GM18502 (cell line): ENCODE measurements around the gene NUCB1.
A peak's percentile ranks its signal among the peaks of the same experiment; 100 is the strongest.
"Not testable (repeated sequence)": the region's sequence is repeated elsewhere in the genome, so short reads cannot be mapped to it uniquely, and the experiment has no call there.

ENCODE experiments used
- ATAC-seq: cut with Tn5 transposase; IDR thresholded peaks from one replicate; pipeline ENCODE4 v1.9.1; 2021; ENCODE audit warnings: mild to moderate bottlenecking; ENCODE audit not compliant: unreplicated experiment, poor library complexity

NUCB1 gene

GRCh38 chr19:48899781-48900476, at the start of gene NUCB1:
Gene NUCB1 (plus strand): TSS chr19:48900312. CDS start chr19:48900797, 485 bp downstream.
- peak; percentile 90 for ATAC-seq

GRCh38 chr19:48852292-48852691, 47.8 kb upstream of the NUCB1 start:
- ATAC-seq = no peak

GRCh38 chr19:48853483-48853882, 46.6 kb upstream of the NUCB1 start:
- ATAC-seq = no peak

DNA sequence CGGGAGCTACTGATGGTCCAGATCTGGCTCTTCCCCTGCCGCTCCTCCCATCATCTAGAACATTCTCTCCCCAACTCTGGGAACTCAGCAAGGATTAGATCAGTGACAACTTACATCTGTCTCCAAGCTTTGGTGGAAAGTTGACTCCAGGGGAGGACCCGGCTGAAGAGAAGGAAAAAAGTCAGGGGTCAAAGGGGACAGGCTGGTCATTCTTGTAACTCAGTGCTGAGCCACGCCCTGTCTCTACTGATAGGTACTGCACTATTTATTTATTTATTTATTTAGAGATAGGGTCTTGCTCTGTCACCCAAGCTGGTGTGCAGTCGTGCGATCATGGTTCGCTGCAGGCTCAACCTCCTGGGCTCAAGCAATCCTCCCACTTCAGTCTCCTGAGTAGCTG, 46.0 kb upstream of the NUCB1 start:
- no peak for ATAC-seq

DNA sequence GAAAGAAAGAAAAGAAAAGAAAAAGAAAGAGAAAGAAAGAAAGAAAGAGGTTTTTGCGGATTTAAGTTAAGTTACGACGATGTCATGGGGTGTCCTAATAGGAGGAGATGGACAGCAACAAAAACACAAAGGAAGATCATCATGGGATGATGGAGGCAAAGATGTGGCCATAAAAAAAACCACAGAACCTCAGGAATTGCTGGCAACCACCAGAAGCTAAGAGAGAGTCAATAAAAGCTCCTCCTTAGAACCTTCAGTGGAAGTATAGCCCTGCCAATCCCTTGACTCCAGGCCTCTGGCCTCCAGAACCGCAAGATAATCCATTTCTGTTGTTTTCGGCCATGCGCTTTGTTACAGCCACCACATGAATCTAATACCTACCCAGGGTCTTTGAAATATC, 43.2 kb upstream of the NUCB1 start:
- no peak for ATAC-seq

DNA sequence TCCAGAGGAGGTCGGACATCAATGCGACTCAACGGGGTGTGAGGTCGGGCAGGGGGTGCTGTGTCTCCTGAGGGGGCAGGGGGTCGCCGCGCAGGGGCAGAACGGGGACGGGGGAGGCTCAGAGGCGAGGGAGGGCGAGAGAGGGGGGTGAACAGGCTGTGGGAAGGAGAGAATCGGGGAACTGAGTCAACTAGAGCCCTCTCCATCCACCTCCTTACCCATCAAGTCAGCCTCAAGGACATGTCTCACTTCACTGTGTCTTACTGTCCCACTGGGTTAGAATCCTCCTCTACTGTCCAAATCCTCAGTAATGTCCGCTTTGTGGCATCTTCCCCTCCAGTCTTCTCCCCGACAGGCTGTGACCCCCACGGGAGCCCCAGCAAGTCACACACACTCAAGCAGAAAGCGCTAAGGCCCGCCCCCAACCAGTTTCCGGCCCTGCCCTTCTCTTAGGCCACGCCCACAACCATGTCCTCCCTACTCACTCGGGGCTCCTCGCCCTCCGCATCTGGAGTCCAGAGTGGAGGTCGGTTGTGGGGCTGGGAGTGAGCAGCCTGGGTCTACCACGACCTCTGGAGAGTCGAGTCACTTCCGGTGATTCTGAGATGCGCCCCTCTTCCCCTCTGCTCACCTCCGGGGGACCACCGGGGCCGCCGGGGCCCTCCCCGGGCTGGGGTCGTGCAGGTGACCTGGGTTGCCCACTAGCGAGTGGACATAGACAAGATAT, 41.0 kb upstream of the NUCB1 start:
- no peak for ATAC-seq

- ATAC-seq = peak; percentile 59
These were observed 40.2 kb upstream of the NUCB1 start for GRCh38 chr19:48859711-48860572.

GRCh38 chr19:48861313-48861712, 38.8 kb upstream of the NUCB1 start:
- no peak for ATAC-seq

- no peak for ATAC-seq
These were observed 37.3 kb upstream of the NUCB1 start for GRCh38 chr19:48862827-48863226.

GRCh38 chr19:48866692-48867091, 33.4 kb upstream of the NUCB1 start:
- ATAC-seq = no peak

- ATAC-seq = no peak
These were observed 32.9 kb upstream of the NUCB1 start for GRCh38 chr19:48867123-48867745.

DNA sequence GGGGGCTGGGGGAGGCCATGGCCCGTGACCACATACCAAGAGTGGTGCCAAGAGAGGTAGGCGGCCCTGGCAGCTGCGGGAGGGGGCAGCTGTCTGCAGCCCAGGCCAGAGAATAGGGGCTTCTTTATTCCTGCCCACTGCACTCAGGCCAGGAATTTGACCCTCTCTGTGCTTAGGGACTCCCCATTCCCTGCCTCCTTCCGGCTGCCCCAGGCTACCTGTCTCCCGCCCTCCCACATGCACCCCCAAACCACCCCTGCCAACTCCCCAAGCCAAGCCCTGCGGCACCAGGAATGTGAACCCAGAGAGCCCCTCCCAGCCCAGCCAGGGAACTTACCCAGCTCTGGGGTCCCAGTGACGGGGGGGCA, 32.4 kb upstream of the NUCB1 start:
- no peak for ATAC-seq

DNA sequence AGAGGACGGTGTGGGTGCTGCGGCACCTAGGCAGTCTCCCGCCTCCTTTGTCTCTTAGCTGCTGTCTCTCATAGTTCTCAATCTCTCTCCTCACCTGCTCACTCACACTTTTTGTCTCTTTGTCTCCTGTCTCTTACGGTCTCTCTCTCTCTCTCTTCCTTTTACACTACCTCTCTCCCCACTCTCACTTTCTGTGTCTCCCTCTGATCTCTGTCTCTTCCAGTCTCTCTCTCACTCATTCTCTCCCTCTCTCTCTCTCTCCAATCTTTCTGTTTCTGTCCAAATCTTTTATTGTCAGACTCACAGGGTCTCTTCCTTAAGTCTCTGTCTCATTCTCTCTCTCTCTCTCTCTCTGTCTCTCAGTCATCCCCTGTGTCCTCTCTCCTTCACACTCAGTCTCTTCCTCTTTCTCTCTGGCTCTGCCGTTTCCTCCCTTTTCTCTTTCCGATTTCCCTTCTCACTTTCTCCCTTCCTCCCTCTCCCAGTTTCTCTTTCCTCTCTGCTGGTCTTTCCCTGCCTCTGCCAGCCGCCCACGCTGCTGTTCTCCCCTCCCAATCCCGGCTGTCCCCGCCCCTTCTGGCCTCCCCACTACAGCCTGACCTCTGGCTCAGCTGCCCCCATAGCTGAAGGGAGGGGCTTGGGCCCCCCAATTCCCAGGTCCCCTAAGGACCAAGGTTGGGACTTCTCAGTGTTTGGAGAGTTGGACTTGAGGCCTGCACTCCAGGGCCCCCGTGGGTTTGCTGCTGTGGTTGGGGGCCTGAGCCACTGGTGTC, 31.8 kb upstream of the NUCB1 start, which contains the start of gene PLEKHA4:
Gene PLEKHA4, minus strand, starts transcription at position 504 of the 773 bp plus-strand sequence. CDS start 997 bp downstream, outside the sequence.
- no peak for ATAC-seq

DNA sequence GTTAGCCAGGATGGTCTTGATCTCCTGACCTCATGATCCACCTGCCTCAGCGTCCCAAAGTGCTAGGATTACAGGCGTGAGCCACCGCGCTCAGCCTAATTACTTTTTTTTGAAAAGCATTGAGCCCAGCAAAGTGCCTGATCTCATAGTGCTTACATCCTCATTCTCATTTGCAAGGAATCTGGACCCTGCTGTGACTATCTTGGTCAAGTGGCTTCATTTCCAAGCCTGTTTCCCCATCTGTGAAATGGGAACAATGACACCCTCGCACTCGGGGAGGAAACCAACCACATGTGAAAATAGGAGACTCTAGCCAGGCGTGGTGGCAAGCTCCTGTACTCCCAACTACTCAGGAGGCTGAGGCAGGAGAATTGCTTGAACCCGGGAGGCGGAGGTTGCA, 30.1 kb upstream of the NUCB1 start:
- no peak for ATAC-seq

- not testable (repeated sequence) for ATAC-seq
These were observed 28.5 kb upstream of the NUCB1 start for GRCh38 chr19:48871471-48872181.

GRCh38 chr19:48872182-48872883, 27.8 kb upstream of the NUCB1 start, which contains the start of gene PPP1R15A:
Gene PPP1R15A (plus strand): TSS chr19:48872421. CDS start chr19:48873234, 813 bp downstream.
- peak; percentile 42 for ATAC-seq

DNA sequence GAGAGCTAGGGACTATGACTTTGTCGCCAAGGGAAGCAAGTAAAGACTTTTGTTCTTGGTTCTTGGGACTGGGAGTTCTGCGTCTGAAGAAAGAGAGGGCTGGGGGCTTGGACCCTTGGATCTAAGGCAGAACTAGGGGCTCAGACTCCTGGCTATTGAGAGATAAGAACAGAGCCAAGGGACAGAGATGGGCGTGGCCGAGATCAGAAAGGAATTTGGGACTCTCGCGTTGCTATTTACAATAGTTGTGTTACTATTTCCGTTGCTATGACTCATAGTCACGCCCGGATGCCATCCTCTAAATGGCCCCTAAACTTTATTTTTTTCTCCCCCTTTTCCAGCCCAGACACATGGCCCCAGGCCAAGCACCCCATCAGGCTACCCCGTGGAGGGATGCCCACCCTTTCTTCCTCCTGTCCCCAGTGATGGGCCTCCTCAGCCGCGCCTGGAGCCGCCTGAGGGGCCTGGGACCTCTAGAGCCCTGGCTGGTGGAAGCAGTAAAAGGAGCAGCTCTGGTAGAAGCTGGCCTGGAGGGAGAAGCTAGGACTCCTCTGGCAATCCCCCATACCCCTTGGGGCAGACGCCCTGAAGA, 27.1 kb upstream of the NUCB1 start:
- ATAC-seq = no peak
